H9 (cell line): ENCODE results near the gene TRIM10. TPM values are rescaled to one million over a fixed set of nuclear protein-coding genes. Genes with fewer than 3 reads are reported as not detected.

Experiments used
- DNase-seq: peaks from one replicate; pipeline ENCODE4 v3.0.0-alpha.2; 2017
- H2AFZ ChIP-seq: one replicate; pipeline ENCODE4 v1.6.1; 2013; ENCODE audit warnings: mild to moderate bottlenecking, low read length, control low read depth, moderate library complexity
- H2AK5ac ChIP-seq: 2 replicates; pipeline ENCODE4 v1.6.1; 2013; ENCODE audit warnings: low read length, control low read depth, mixed read lengths; ENCODE audit not compliant: insufficient read length
- H2BK120ac ChIP-seq: one replicate; pipeline ENCODE4 v1.6.1; 2013; ENCODE audit warnings: low read depth, mild to moderate bottlenecking, low read length, control low read depth, inconsistent platforms; ENCODE audit not compliant: poor library complexity, severe bottlenecking
- H2BK12ac ChIP-seq: 2 replicates; pipeline ENCODE4 v1.6.1; 2013; ENCODE audit warnings: low read length, control low read depth, mixed read lengths, low read depth; ENCODE audit not compliant: insufficient read length
- H2BK15ac ChIP-seq: 2 replicates; pipeline ENCODE4 v1.6.1; 2013; ENCODE audit warnings: low read depth, low read length, control low read depth
- H2BK20ac ChIP-seq: one replicate; pipeline ENCODE4 v1.6.1; 2013; ENCODE audit warnings: low read depth, mild to moderate bottlenecking, low read length, control low read depth, inconsistent platforms; ENCODE audit not compliant: poor library complexity, severe bottlenecking
- H2BK5ac ChIP-seq: 2 replicates; pipeline ENCODE4 v1.6.1; 2013; ENCODE audit warnings: low read length, control low read depth, mixed read lengths; ENCODE audit not compliant: insufficient read length
- H3K14ac ChIP-seq: 2 replicates; pipeline ENCODE4 v1.6.1; 2013; ENCODE audit warnings: low read length, control low read depth; ENCODE audit not compliant: insufficient read depth
- H3K18ac ChIP-seq: 2 replicates; pipeline ENCODE4 v1.6.1; 2013; ENCODE audit warnings: low read depth, mild to moderate bottlenecking, mixed read lengths, low read length, control low read depth; ENCODE audit not compliant: insufficient read length
- H3K23ac ChIP-seq: 2 replicates; pipeline ENCODE4 v1.6.1; 2013; ENCODE audit warnings: low read length, control low read depth, mixed read lengths, low read depth; ENCODE audit not compliant: insufficient read length
- H3K23me2 ChIP-seq: 2 replicates; pipeline ENCODE4 v1.6.1; 2013; ENCODE audit warnings: low read depth, mild to moderate bottlenecking, mixed read lengths, low read length, control low read depth; ENCODE audit not compliant: insufficient read length, poor library complexity, severe bottlenecking
- H3K27ac ChIP-seq: 2 replicates; pipeline ENCODE4 v1.5.1; 2013; ENCODE audit warnings: low read length, control low read depth, mixed read lengths, low read depth; ENCODE audit not compliant: insufficient read length
- H3K27me3 ChIP-seq: 2 replicates; pipeline ENCODE4 v1.6.1; 2013; ENCODE audit warnings: low read length, control low read depth, inconsistent platforms; ENCODE audit not compliant: insufficient read depth
- H3K4ac ChIP-seq: 2 replicates; pipeline ENCODE4 v1.6.1; 2013; ENCODE audit warnings: low read depth, mild to moderate bottlenecking, control low read depth, inconsistent platforms, low read length, moderate library complexity
- H3K4me1 ChIP-seq: 2 replicates; pipeline ENCODE4 v1.6.1; 2013; ENCODE audit warnings: low read length, control low read depth, inconsistent platforms; ENCODE audit not compliant: insufficient read depth
- H3K4me2 ChIP-seq: 2 replicates; pipeline ENCODE4 v1.6.1; 2013; ENCODE audit warnings: low read length, control low read depth, mixed read lengths; ENCODE audit not compliant: insufficient read length, insufficient read depth
- H3K56ac ChIP-seq: 2 replicates; pipeline ENCODE4 v1.6.1; 2013; ENCODE audit warnings: low read depth, mild to moderate bottlenecking, mixed read lengths, low read length, control low read depth; ENCODE audit not compliant: insufficient read length
- H3K79me1 ChIP-seq: 2 replicates; pipeline ENCODE4 v1.6.1; 2013; ENCODE audit warnings: low read depth, mild to moderate bottlenecking, moderate library complexity, low read length, control low read depth, inconsistent platforms; ENCODE audit not compliant: insufficient read depth, poor library complexity, severe bottlenecking
- H3K79me2 ChIP-seq: 2 replicates; pipeline ENCODE4 v1.6.1; 2013; ENCODE audit warnings: low read length, control low read depth, inconsistent platforms; ENCODE audit not compliant: insufficient read depth
- H3K9ac ChIP-seq: 2 replicates; pipeline ENCODE4 v1.6.1; 2013; ENCODE audit warnings: low read length, control low read depth, mixed read lengths; ENCODE audit not compliant: insufficient read length; ENCODE audit errors: extremely low read depth
- H3K9me3 ChIP-seq: one replicate; pipeline ENCODE4 v1.6.1; 2013; ENCODE audit warnings: low read depth, low read length, inconsistent platforms; ENCODE audit not compliant: control insufficient read depth
- H3T11ph ChIP-seq: one replicate; pipeline ENCODE4 v1.6.1; 2013; ENCODE audit warnings: mild to moderate bottlenecking, low read length, control low read depth, inconsistent platforms
- H4K20me1 ChIP-seq: one replicate; pipeline ENCODE4 v1.6.1; 2013; ENCODE audit not compliant: control insufficient read depth, insufficient read length, insufficient read depth
- H4K5ac ChIP-seq: 2 replicates; pipeline ENCODE4 v1.6.1; 2013; ENCODE audit warnings: low read depth, mild to moderate bottlenecking, mixed read lengths, low read length, control low read depth; ENCODE audit not compliant: insufficient read length
- H4K8ac ChIP-seq: replicated peaks from 2 replicates; pipeline ENCODE4 v1.6.1; 2013; ENCODE audit warnings: low read length, control low read depth, mixed read lengths, low read depth; ENCODE audit not compliant: insufficient read length
- H4K91ac ChIP-seq: 2 replicates; pipeline ENCODE4 v1.6.1; 2013; ENCODE audit warnings: low read depth, mild to moderate bottlenecking, moderate library complexity, mixed read lengths, low read length, control low read depth; ENCODE audit not compliant: insufficient read length
- H3K27ac Mint-ChIP-seq, 3 experiments: 2 replicates in 2 of 3; 3 replicates in 1 of 3; pipeline ENCODE4 v1.8.0; 2020 to 2021; ENCODE audit warnings: mixed read lengths in 3 of 3, mild to moderate bottlenecking in 1 of 3, moderate library complexity in 1 of 3
- H3K27me3 Mint-ChIP-seq: 2 replicates; pipeline ENCODE4 v1.8.0; 2021; ENCODE audit warnings: low read depth, mild to moderate bottlenecking, moderate library complexity, mixed read lengths
- H3K36me3 Mint-ChIP-seq, 3 experiments: 2 replicates in 2 of 3; 3 replicates in 1 of 3; pipeline ENCODE4 v1.8.0; 2020 to 2021; ENCODE audit warnings: low read depth in 3 of 3, mixed read lengths in 3 of 3; ENCODE audit not compliant: insufficient read depth in 1 of 3
- H3K4me1 Mint-ChIP-seq, 2 experiments: 2 replicates each; pipeline ENCODE4 v1.8.0; 2020; ENCODE audit warnings: mixed read lengths in 2 of 2
- H3K4me3 Mint-ChIP-seq, 2 experiments: 2 replicates in 1 of 2; 3 replicates in 1 of 2; pipeline ENCODE4 v1.8.0; 2020 to 2021; ENCODE audit warnings: mild to moderate bottlenecking in 2 of 2, mixed read lengths in 2 of 2, moderate library complexity in 1 of 2
- H3K9me3 Mint-ChIP-seq, 2 experiments: 2 replicates in 1 of 2; 3 replicates in 1 of 2; pipeline ENCODE4 v1.8.0; 2020; ENCODE audit warnings: mild to moderate bottlenecking in 2 of 2, mixed read lengths in 2 of 2, moderate library complexity in 1 of 2
- CTCF ChIP-seq: fragments of 200-600 bp; sonication (generic); conservative IDR thresholded peaks from 3 replicates; pipeline ENCODE4 v1.8.0; 2021; ENCODE audit warnings: antibody characterized with exemption, mild to moderate bottlenecking
- WGBS: extraction: QIAGEN DNeasy Blood & Tissue Kit; methylation state at CpG from one replicate; pipeline ENCODE4 v1.1.7; 2013; ENCODE audit warnings: missing lambda C conversion rate, low lambda C conversion rate, mixed read lengths; ENCODE audit not compliant: insufficient read length; ENCODE audit errors: extremely low coverage; 5-methylcytosine and 5-hydroxymethylcytosine counted together
- total RNA-seq: library from RNA; stranded (reverse); gene quantifications from 2 replicates; pipeline ENCODE4 v1.2.1, GENCODE V29; 2021

TRIM10 gene
- total RNA-seq, 1 experiment from 2014 or later, result 0.07 TPM

GRCh38 chr6:30202366-30202765 lies 41.4 kb upstream of the TRIM10 start:
- H3K23ac ChIP-seq, result no peak overlapping the region
- H3K27me3 ChIP-seq, result no peaks in the 10 kb centered on the region
- no peak overlapping the region for H3K27ac ChIP-seq
- H3K18ac ChIP-seq, result no peak overlapping the region
- H3K9ac ChIP-seq, result peak overlapping the region; percentile 3
- no peak overlapping the region for H2AFZ ChIP-seq
- H2BK5ac ChIP-seq, result no peak overlapping the region
- no peaks in the 10 kb centered on the region for H4K20me1 ChIP-seq
- peaks cover 9% of the 10 kb centered on the region; the same call in 1 of the 2 replicates for H3K4me1 ChIP-seq
- H3K27ac Mint-ChIP-seq, result no peak overlapping the region
- no peak overlapping the region for H4K8ac ChIP-seq
- no peak overlapping the region for H2BK15ac ChIP-seq
- no peak overlapping the region for H4K91ac ChIP-seq
- H4K5ac ChIP-seq, result no peak overlapping the region
- no peak overlapping the region for H2BK120ac ChIP-seq
- peaks cover 6% of the 10 kb centered on the region for H3K79me1 ChIP-seq
- no peak overlapping the region for H2BK12ac ChIP-seq
- no peak overlapping the region for H2AK5ac ChIP-seq
- no peaks in the 10 kb centered on the region for H3K9me3 ChIP-seq
- no peak overlapping the region for H3T11ph ChIP-seq
- H3K4me1 Mint-ChIP-seq, result peaks cover 18 to 34% of the 10 kb centered on the region in 2 experiments
- no peaks in the 10 kb centered on the region for H3K9me3 Mint-ChIP-seq
- H3K36me3 Mint-ChIP-seq, result peaks cover 11 to 39% (median 25%) of the 10 kb centered on the region in 3 experiments; a peak in 6 of 7 replicates
- H3K79me2 ChIP-seq, result peaks cover 1% of the 10 kb centered on the region; the same call in 1 of the 2 replicates
- TF ChIP-seq CTCF, result no peak
- no peak overlapping the region for H3K4ac ChIP-seq
- DNase-seq, result no peak
- WGBS, result no CpG with 5 or more reads among the region's 4 CpGs
- H3K14ac ChIP-seq, result no peak overlapping the region
- no peak overlapping the region for H3K4me3 Mint-ChIP-seq
- H3K4me2 ChIP-seq, result no peak overlapping the region
- no peaks in the 10 kb centered on the region; the same call in 1 of the 2 replicates for H3K27me3 Mint-ChIP-seq
- no peak overlapping the region for H2BK20ac ChIP-seq
- no peak overlapping the region for H3K56ac ChIP-seq
- H3K23me2 ChIP-seq, result no peaks in the 10 kb centered on the region
